GM21786 (cell line): ENCODE measurements around the gene MTMR2.
"Not testable (repeated sequence)": the region's sequence is repeated elsewhere in the genome, so short reads cannot be mapped to it uniquely, and the experiment has no call there.

Experiments
- ATAC-seq: cut with Tn5 transposase; IDR thresholded peaks from one replicate; pipeline ENCODE4 v1.9.1; 2021; ENCODE audit not compliant: unreplicated experiment

Gene MTMR2

GRCh38 chr11:95888439-95888838 is 35.5 kb downstream of the MTMR2 start:
- ATAC-seq: no peak

DNA sequence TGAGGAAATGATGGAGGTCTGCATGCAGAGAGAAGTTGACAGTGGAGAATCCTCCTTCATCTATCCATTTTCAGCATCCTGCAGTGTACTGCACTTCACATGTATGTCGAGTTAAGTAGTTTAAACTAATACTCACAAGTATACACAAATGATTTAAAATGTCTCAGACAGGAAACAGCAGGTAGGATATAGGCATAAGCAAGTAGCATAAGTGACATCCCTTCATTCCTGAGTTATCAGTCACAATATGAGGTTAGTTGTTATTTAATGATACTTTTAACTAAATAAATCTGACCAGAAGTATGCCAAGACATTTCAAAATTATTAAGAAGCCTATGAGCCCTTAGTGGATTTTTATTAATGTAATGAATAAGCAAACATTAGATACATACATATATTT is 37.4 kb downstream of the MTMR2 start:
- no peak for ATAC-seq

DNA sequence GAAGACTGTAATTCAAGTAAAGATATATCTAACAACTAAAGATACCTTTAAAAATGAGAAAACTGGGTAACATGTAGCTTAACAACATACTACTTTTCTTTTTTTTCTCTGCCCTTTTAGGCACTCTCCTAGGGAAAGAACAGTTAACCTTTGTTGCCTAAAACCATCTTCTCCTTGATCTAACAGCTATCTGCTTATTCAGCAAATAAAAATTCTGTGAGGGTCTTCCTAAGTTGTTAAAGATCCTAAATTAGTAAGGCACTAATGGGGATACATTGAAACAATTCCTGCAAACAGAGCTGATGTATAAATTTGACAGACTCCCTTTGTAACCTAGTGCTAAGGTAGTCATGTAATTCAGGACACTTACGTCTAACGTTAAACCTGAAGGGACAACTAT is 39.1 kb downstream of the MTMR2 start:
- no peak for ATAC-seq

GRCh38 chr11:95884376-95884775 is 39.5 kb downstream of the MTMR2 start:
- no peak for ATAC-seq

DNA sequence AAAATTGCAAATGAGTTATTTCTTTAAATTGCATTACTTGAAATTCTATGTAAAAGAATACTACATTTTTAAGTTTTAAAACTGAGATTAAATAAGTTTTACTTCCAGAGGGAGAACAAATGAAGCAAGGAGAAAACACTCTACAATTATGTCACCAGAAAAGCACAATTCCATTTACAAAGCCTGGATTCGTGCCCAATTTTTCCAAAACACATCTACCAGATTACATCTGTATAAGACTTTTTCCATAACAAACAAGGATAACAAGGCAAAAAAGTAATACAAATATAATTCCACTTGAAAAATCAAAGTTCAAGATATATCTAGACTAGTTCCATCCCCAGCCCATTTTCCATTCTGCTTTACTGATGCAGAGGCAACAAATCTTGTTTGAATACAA is 40.5 kb downstream of the MTMR2 start:
- no peak for ATAC-seq

DNA sequence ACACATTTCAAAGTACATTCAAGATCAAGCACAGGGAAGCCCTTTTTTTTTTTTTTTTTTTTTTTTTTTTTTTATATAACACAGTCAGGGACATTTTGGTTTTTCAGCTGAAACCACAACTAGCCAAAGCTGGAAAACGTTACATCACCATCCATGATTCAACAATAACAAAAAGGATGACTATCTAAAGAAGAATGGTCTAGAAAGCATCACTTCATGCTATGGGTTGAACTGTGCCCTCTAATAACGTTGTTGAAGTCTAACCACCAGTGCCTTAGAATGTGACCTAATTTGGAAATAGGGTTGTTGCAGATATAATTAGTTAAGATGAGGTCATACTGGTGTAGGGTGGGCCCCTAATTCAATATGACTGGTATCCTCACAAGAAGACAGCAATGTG is 46.6 kb downstream of the MTMR2 start:
- no peak for ATAC-seq

- not testable (repeated sequence) for ATAC-seq
Measured at GRCh38 chr11:95870877-95871276, 53.0 kb downstream of the MTMR2 start.

DNA sequence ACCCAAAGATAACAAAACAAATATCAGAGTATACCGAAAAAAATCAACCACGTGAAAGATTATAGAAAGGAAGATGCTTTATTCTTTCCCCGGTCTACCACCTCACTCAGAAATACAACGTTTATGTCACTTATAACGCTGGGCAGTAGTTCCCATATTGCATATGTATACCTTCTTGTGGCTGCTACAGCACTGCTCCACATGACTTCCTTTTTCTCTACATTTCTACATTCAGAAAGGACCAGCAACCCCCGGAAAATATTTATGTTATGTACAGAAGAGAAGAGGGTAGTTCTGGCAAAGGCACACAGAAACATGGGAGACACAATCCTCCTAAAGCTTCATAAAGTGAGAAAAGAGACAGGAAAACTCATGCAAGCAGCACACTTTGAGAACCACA is 56.8 kb downstream of the MTMR2 start:
- ATAC-seq: no peak

- no peak for ATAC-seq
Measured at GRCh38 chr11:95863486-95864140, 60.3 kb downstream of the MTMR2 start.

DNA sequence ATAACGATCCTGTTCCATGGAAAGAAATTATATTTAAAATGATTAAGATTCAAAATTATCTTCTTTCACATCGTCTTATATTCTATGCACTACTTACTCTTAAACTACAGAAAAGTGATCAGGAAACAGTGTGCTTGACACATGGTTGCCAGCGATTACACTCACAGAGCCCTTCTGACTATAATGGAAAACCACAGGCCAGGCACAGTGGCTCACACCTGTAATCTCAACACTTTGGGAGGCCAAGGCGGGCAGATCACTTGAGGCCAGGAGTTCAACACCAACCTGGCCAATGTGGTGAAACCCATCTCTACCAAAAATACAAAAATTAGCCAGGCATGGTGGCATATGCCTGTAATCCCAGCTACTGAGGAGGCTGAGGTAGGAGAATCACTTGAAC is 63.9 kb downstream of the MTMR2 start:
- not testable (repeated sequence) for ATAC-seq

DNA sequence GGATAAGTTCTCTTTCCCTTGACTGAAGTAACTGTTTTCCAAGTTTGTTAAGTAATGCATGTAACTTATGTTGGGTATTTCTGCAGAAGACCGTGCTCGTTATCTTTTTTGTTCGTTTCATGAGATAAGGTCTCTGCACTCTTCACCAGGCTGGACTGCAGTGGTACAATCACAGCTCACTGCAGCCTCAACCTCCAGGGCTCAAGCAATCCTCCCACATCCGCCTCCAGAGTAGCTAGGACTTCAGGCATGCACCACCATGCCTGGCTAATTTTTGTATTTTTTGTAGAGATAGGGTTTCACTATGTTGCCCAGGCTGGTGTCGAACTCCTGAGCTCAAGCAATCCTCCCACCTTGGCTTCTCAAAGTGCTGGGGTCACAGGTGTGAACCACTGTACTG is 69.5 kb downstream of the MTMR2 start:
- ATAC-seq: not testable (repeated sequence)

DNA sequence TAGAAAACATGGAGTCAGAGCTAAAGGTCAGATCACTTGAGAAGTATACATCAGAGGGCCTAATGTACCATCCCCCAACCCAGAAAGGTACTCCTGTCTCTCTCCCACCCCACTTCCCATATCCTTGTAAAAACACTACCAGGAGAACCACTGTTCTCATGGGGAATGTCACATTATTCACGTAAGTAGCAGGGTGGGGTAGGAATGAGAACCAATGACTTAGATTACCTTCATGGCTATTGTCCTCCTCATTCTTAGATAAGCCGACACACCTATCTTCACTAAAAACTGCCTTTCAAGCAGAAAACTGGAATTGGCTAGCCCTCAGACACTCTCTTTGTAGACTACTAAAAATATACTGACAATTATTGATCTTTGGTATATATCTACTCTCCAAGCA is 70.0 kb downstream of the MTMR2 start:
- no peak for ATAC-seq

GRCh38 chr11:95853138-95853537 is 70.8 kb downstream of the MTMR2 start:
- ATAC-seq: no peak

DNA sequence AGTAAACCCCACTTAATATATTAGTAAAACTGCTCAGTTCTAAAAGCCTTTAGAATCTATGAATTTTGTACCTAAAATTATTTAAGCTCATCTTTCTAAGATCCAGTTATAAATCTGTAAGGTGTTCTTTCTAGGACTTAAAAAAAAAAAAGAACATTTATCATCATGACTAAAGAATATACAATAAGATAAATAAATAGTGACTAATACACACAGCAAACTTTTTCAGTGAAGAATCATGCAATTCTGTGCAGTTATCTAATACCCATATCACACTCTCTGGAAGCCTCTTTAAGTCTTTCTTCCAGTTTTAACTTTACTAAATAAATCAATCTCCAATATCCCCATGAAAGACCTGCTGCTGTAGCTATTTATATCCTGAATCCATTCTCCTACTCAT is 73.8 kb downstream of the MTMR2 start:
- no peak for ATAC-seq

DNA sequence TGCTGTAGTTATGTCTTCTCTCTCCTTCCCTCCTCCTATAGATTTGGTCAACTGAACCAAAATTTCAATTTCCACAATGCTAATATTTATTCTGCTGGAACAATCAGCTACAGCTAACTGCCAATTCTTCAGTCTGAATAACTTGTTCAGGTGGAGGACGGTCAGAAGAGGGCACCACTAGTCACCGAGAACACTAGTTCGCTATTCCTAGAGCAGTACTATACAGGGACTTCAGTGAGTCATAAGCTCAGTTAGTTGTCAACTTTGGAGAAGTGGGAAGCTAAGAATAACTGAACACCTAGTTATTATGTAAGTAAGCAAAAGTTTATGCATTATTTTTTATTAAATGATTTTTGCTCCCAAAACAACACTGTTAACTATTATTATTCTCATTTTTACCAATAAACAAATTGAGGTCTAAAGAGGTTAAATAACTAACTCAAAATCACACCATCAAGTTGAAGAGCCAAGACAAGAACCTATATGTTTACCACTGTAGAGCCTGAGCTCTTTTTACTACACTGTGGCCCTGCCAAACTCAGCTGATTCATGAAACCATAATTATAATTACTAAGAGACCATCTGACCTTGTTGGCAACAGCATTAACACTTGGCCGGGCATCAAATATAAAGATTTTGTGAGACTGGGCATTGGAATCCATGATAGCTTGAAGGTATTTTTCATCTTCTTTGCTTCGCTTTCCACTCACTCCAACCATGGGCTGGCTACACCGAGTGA is 74.7 kb downstream of the MTMR2 start:
- ATAC-seq: peak; percentile 60

DNA sequence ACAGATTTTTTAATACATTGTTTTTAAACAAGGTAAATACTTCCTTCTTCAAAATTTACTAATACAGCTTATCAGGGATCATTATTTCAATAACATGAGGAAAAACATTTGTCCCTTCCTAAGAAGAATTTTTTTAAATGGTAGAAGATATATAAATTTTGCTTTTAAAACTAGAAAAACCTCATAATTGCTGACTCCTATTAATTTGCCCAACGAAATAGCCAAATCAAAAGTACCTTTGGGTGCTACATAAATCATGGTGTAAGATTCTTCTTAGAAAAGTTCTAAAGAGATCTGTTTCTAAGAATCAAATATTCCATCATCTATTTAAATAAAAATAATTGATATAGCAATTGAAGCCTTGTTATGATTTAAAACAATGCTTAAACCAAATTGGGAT is 78.7 kb downstream of the MTMR2 start:
- no peak for ATAC-seq

DNA sequence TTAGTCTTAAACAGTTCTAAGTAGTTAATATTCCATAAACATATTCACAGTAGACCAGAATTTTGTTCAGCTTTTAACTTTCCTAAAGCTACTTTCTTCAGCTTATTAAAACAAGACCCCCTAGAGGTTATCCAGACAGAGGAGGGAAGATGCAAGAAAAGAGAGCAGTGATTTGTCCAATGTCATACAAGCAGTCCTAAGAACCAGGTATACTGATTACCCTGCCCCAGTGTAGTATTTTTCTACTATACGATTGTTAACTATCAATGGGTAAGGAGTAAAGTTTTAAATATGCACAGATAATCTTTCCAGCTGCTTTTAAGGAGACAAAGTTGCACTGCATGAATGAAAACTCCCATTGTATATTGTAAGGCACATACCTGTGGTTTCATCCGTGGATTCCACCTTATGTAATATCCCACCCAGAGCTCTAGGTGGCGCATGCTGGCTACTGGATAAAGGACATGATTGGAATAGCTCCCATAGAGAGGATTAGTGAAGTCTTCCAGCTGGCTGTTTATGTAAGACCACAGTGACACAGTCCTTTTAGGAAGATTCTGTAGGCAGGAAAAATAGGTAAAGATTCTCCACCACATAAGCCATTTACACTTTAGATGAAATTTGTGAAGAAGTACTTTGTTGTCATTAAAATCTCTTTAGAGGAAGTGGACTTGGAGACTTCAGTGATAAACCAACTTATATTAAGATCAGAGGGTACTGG is 88.0 kb downstream of the MTMR2 start:
- ATAC-seq: peak; percentile 93

- ATAC-seq: no peak
Measured at GRCh38 chr11:95835351-95835750, 88.6 kb downstream of the MTMR2 start.

GRCh38 chr11:95833378-95833777 is 90.5 kb downstream of the MTMR2 start:
- no peak for ATAC-seq

DNA sequence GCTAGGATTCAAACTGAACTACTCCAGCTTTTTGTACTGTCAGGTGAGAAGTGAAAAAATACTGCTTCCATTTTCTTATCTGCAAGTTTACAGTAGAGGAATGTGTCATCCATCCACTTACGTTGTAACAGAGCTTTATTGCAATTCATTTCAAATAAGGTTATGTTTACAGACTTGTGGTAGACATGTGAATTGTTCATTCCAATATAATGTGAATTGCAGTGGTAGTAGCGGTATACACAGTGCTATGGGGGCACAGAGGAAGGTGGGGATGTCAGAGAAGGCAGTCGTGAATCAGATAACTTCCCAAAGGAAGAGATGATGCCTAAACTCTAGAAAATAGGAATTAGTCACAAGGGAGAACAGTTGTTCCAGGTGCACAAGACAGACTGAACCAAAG is 91.1 kb downstream of the MTMR2 start:
- ATAC-seq: no peak

- ATAC-seq: no peak
Measured at GRCh38 chr11:95831198-95831883, 92.6 kb downstream of the MTMR2 start.
